ENCODE data around the gene MICU2. TPM values are rescaled to one million over a fixed set of nuclear protein-coding genes. Genes with fewer than 3 reads are reported as not detected.

The MICU2 gene
- total RNA-seq, 1 donor, result 56.6 TPM

- no peak overlapping the region for H3K4me3 ChIP-seq (ENCODE audit: low read depth, low read length)
- no peak for TF ChIP-seq CTCF (IDR thresholded peaks at IDR 0.05; ENCODE audit: insufficient read depth, low read depth, low read length)
- no peak for DNase-seq (ENCODE audit: low read depth)
Measured at GRCh38 chr13:21450936-21451335, 153.0 kb downstream of the MICU2 start.

GRCh38 chr13:21446656-21447055 is 157.3 kb downstream of the MICU2 start:
- no peak overlapping the region for H3K4me3 ChIP-seq (ENCODE audit: low read depth, low read length)
- TF ChIP-seq CTCF (IDR thresholded peaks at IDR 0.05; ENCODE audit: insufficient read depth, low read depth, low read length), result no peak
- DNase-seq (ENCODE audit: low read depth), result no peak

- DNase-seq (ENCODE audit: low read depth), result no peak
- no peak overlapping the region for H3K4me3 ChIP-seq (ENCODE audit: low read depth, low read length)
- TF ChIP-seq CTCF (IDR thresholded peaks at IDR 0.05; ENCODE audit: insufficient read depth, low read depth, low read length), result no peak
Measured at GRCh38 chr13:21445759-21446158, 158.2 kb downstream of the MICU2 start.

- no peak overlapping the region for H3K4me3 ChIP-seq (ENCODE audit: low read depth, low read length)
- no peak for TF ChIP-seq CTCF (IDR thresholded peaks at IDR 0.05; ENCODE audit: insufficient read depth, low read depth, low read length)
- DNase-seq (ENCODE audit: low read depth), result no peak
Measured at GRCh38 chr13:21443171-21443570, 160.8 kb downstream of the MICU2 start.

Small RNAs within 50 kb of the gene (small RNA-seq; reads per million reads assigned to genes)
- gene RNU6-59P, result not detected

Other genes with a start within 250 kb of the MICU2 start
- gene ZDHHC20, start 144.9 kb downstream of the MICU2 start, total RNA-seq, result 88.3 and 137 TPM in 2 replicates
- 0.64 and 4.7 TPM in 2 replicates for gene FGF9, start 66.9 kb upstream of the MICU2 start, total RNA-seq